Subcutaneous adipose tissue (tissue), 4 donors: ENCODE data around the gene NUS1. TPM values are rescaled to one million over a fixed set of nuclear protein-coding genes. Genes with fewer than 3 reads are reported as not detected.

Experiments used
- CTCF ChIP-seq: fragments of 450-650 bp; IDR thresholded peaks from one replicate; pipeline ENCODE4 v1.5.1; 2016; ENCODE audit warnings: low read depth, mild to moderate bottlenecking, control low read depth, antibody characterized with exemption, moderate library complexity
- total RNA-seq, 4 donors: library from RNA; depleted of rRNA; stranded (reverse); fragments of >200 nt; gene quantifications; one replicate each; pipeline ENCODE4 v1.1.0, GENCODE V29; 2016

NUS1 gene
- total RNA-seq, 4 donors from 2014 or later, result 17.2 to 39.5 (median 25.1) TPM

GRCh38 chr6:117685359-117685758, 10.1 kb downstream of the NUS1 start:
- no peak for TF ChIP-seq CTCF

- TF ChIP-seq CTCF, result no peak
Observed at GRCh38 chr6:117687021-117687648, 11.9 kb downstream of the NUS1 start.

GRCh38 chr6:117706504-117706903, 31.2 kb downstream of the NUS1 start:
- no peak for TF ChIP-seq CTCF

GRCh38 chr6:117711369-117711768, 36.1 kb downstream of the NUS1 start:
- TF ChIP-seq CTCF, result no peak

- TF ChIP-seq CTCF, result no peak
Observed at GRCh38 chr6:117718895-117719294, 43.6 kb downstream of the NUS1 start.

- TF ChIP-seq CTCF, result no peak
Observed at GRCh38 chr6:117728626-117729025, 53.4 kb downstream of the NUS1 start.

- TF ChIP-seq CTCF, result no peak
Observed at GRCh38 chr6:117729613-117730012, 54.3 kb downstream of the NUS1 start.
